DMS53 (cell line): ENCODE measurements around the gene SCD.
A peak's percentile ranks its signal among the peaks of the same experiment; 100 is the strongest.

Experiments used
- DNase-seq: peaks from one replicate; lab custom pipeline; 2025; lab: John Stamatoyannopoulos, UW

The SCD gene

GRCh38 chr10:100401631-100402328, 54.7 kb downstream of the SCD start:
- peak; percentile 24 for DNase-seq

- DNase-seq: no peak
Measured at GRCh38 chr10:100403734-100404133, 56.7 kb downstream of the SCD start.

GRCh38 chr10:100413173-100413572, 66.1 kb downstream of the SCD start:
- DNase-seq: no peak
